GM12878 (cell line): Measurements from ENCODE around the gene PIAS1. TPM values are rescaled to one million over a fixed set of nuclear protein-coding genes. Genes with fewer than 3 reads are reported as not detected.

Experiments used
- FOS ChIP-seq: IDR thresholded peaks from 3 replicates; pipeline ENCODE4 v1.6.1; 2011; ENCODE audit warnings: borderline replicate concordance; ENCODE audit not compliant: insufficient read length; ENCODE audit errors: extremely low read depth
- GATAD2B ChIP-seq: fragments of 450-650 bp; conservative IDR thresholded peaks from 2 replicates; pipeline ENCODE4 v1.6.1; 2017; ENCODE audit warnings: low read depth, mild to moderate bottlenecking, moderate library complexity
- SIX5 ChIP-seq: IDR thresholded peaks from 2 replicates; pipeline ENCODE4 v1.6.1; 2011; ENCODE audit warnings: mild to moderate bottlenecking, low read depth, low read length, moderate library complexity; ENCODE audit not compliant: severe bottlenecking
- SRF ChIP-seq, 2 experiments: IDR thresholded peaks; 2 replicates each; pipeline ENCODE4 v1.6.1; 2011; ENCODE audit warnings: low read depth in 2 of 2, low read length in 2 of 2, mild to moderate bottlenecking in 1 of 2, moderate library complexity in 1 of 2
- ZNF384 ChIP-seq: IDR thresholded peaks from 2 replicates; pipeline ENCODE4 v1.6.1; 2012; ENCODE audit warnings: low read depth, mild to moderate bottlenecking, low read length, improper control_type of control experiment, borderline replicate concordance
- polyA plus RNA-seq, 11 experiments: library from polyadenylated mRNA; depleted of rRNA in 4 of 11; unstranded in 6 of 11; stranded (reverse) in 5 of 11; fragments of >200 nt; fragmentation: Nextera tagmentation in 4 of 11; fragmentation: Illumina TruSeq in 1 of 11; extraction: Ambion mirVana in 4 of 11; extraction: Trizol in 1 of 11; gene quantifications; 1 replicate in 1 of 11; 2 replicates in 10 of 11; pipeline versions ENCODE4 v1.2.1 to v1.2.3, GENCODE V29; 2011 to 2016; ENCODE audit warnings: inconsistent platforms in 2 of 11, missing spikeins in 2 of 11, low read depth in 1 of 11
- total RNA-seq, 4 experiments: library from RNA; depleted of rRNA in 3 of 4; stranded (reverse); fragments of >200 nt in 3 of 4; fragmentation: Illumina TruSeq in 1 of 4; extraction: Trizol in 1 of 4; gene quantifications; 2 replicates each; pipeline versions ENCODE4 v1.2.1 to v1.2.3, GENCODE V29; 2013 to 2021
- TF ChIP-seq, protein P1 (sequence below): fragments of 450-650 bp; formaldehyde crosslinking; IDR thresholded peaks from 2 replicates; pipeline ENCODE4 v1.4.0; 2022; ENCODE audit warnings: mild to moderate bottlenecking, moderate library complexity
- TF ChIP-seq, protein P2 (sequence below): IDR thresholded peaks from 2 replicates; pipeline ENCODE4 v1.6.1; 2011; ENCODE audit warnings: mild to moderate bottlenecking, low read depth, low read length, moderate library complexity; ENCODE audit not compliant: insufficient replicate concordance
- TF ChIP-seq, protein P3 (sequence below): fragments of 450-650 bp; conservative IDR thresholded peaks from 2 replicates; pipeline ENCODE4 v1.6.1; 2017; ENCODE audit warnings: mild to moderate bottlenecking, moderate library complexity

Gene PIAS1
- total and polyA plus RNA-seq, 10 of the 15 experiments (the other 5 are each of a cell fraction or from before 2014, with no cell fraction given): 20.2 to 96.3 (median 37.0) TPM

DNA sequence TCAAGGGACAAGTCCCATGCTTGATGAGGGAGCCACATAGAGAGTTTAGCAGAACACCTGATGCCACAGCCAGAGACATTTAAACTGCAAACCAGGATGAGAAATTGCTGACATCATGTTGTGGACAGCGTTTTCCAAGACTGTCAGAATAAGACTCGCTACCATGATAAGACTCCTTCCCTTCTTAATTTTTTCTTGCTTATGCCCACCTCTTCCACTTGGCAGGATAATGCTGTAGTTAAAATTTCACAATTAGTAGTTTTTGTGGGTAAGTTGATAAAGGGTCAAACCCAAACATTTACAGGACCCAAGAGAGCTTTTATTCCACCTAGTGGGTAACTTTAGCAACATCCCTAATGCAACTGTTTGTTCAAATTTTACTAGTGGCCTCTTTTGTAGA lies 3.0 kb upstream of the PIAS1 start (continued):
- TF ChIP-seq, protein P1, sequence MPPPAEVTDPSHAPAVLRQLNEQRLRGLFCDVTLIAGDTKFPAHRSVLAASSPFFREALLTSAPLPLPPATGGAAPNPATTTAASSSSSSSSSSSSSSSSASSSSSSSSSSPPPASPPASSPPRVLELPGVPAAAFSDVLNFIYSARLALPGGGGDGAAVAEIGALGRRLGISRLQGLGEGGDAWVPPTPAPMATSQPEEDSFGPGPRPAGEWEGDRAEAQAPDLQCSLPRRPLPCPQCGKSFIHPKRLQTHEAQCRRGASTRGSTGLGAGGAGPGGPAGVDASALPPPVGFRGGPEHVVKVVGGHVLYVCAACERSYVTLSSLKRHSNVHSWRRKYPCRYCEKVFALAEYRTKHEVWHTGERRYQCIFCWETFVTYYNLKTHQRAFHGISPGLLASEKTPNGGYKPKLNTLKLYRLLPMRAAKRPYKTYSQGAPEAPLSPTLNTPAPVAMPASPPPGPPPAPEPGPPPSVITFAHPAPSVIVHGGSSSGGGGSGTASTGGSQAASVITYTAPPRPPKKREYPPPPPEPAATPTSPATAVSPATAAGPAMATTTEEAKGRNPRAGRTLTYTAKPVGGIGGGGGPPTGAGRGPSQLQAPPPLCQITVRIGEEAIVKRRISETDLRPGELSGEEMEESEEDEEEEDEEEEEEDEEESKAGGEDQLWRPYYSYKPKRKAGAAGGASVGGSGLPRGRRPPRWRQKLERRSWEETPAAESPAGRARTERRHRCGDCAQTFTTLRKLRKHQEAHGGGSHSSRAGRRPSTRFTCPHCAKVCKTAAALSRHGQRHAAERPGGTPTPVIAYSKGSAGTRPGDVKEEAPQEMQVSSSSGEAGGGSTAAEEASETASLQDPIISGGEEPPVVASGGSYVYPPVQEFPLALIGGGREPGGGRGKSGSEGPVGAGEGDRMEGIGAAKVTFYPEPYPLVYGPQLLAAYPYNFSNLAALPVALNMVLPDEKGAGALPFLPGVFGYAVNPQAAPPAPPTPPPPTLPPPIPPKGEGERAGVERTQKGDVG (CRISPR knock-in tag): no peak
- TF ChIP-seq, protein P2, sequence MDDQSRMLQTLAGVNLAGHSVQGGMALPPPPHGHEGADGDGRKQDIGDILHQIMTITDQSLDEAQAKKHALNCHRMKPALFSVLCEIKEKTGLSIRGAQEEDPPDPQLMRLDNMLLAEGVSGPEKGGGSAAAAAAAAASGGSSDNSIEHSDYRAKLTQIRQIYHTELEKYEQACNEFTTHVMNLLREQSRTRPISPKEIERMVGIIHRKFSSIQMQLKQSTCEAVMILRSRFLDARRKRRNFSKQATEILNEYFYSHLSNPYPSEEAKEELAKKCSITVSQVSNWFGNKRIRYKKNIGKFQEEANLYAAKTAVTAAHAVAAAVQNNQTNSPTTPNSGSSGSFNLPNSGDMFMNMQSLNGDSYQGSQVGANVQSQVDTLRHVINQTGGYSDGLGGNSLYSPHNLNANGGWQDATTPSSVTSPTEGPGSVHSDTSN: no peak
- TF ChIP-seq, protein P3, sequence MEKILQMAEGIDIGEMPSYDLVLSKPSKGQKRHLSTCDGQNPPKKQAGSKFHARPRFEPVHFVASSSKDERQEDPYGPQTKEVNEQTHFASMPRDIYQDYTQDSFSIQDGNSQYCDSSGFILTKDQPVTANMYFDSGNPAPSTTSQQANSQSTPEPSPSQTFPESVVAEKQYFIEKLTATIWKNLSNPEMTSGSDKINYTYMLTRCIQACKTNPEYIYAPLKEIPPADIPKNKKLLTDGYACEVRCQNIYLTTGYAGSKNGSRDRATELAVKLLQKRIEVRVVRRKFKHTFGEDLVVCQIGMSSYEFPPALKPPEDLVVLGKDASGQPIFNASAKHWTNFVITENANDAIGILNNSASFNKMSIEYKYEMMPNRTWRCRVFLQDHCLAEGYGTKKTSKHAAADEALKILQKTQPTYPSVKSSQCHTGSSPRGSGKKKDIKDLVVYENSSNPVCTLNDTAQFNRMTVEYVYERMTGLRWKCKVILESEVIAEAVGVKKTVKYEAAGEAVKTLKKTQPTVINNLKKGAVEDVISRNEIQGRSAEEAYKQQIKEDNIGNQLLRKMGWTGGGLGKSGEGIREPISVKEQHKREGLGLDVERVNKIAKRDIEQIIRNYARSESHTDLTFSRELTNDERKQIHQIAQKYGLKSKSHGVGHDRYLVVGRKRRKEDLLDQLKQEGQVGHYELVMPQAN: no peak
- TF ChIP-seq SRF (IDR thresholded peaks at IDR 0.05; ENCODE audit: low read depth in 2 of 2, low read length in 2 of 2) (no peak), FOS (no peak), GATAD2B (no peak), SIX5 (no peak), ZNF384 (no peak)
- TF ChIP-seq, all 136 proteins: peak for 2
